ENCODE measurements around the gene ANKRD10.
A peak's percentile ranks its signal among the peaks of the same experiment; 100 is the strongest.

The ANKRD10 gene

GRCh38 chr13:110885516-110885915, 29.4 kb downstream of the ANKRD10 start:
- DNase-seq = no peak

GRCh38 chr13:110884517-110884916, 30.4 kb downstream of the ANKRD10 start:
- no peak for DNase-seq

GRCh38 chr13:110883542-110883941, 31.3 kb downstream of the ANKRD10 start:
- DNase-seq = no peak

- DNase-seq = no peak
Observed at GRCh38 chr13:110882972-110883371, 31.9 kb downstream of the ANKRD10 start.

GRCh38 chr13:110881839-110882627, 32.8 kb downstream of the ANKRD10 start:
- DNase-seq = no peak

- no peak for DNase-seq
Observed at GRCh38 chr13:110880627-110881026, 34.2 kb downstream of the ANKRD10 start.

- DNase-seq = no peak
Observed at GRCh38 chr13:110879482-110879881, 35.4 kb downstream of the ANKRD10 start.

GRCh38 chr13:110877737-110878258, 37.1 kb downstream of the ANKRD10 start:
- no peak for DNase-seq

- DNase-seq = no peak
Observed at GRCh38 chr13:110876609-110877008, 38.3 kb downstream of the ANKRD10 start.

GRCh38 chr13:110875241-110875640, 39.6 kb downstream of the ANKRD10 start:
- no peak for DNase-seq

- DNase-seq = peak; percentile 64
Observed at GRCh38 chr13:110874508-110874960, 40.3 kb downstream of the ANKRD10 start.

- no peak for DNase-seq
Observed at GRCh38 chr13:110873639-110874507, 41.0 kb downstream of the ANKRD10 start.

- no peak for DNase-seq
Observed at GRCh38 chr13:110872768-110873638, 41.9 kb downstream of the ANKRD10 start.

- DNase-seq = no peak
Observed at GRCh38 chr13:110872034-110872767, 42.7 kb downstream of the ANKRD10 start.

- peak; percentile 4 for DNase-seq
Observed at GRCh38 chr13:110869805-110870706, 44.8 kb downstream of the ANKRD10 start.

- DNase-seq = no peak
Observed at GRCh38 chr13:110869231-110869804, 45.6 kb downstream of the ANKRD10 start.

GRCh38 chr13:110868720-110869119, 46.1 kb downstream of the ANKRD10 start:
- DNase-seq = no peak

- DNase-seq = no peak
Observed at GRCh38 chr13:110867380-110867779, 47.5 kb downstream of the ANKRD10 start.

- DNase-seq = no peak
Observed at GRCh38 chr13:110866491-110867170, 48.2 kb downstream of the ANKRD10 start.

GRCh38 chr13:110863685-110864084, 51.2 kb downstream of the ANKRD10 start:
- DNase-seq = no peak

All from CD4-positive, alpha-beta T cell treated with Interleukin-6 for 4 hours (primary cell).